VCaP (cell line): ENCODE results near the gene SNX33.

Experiments used
- H3K27ac ChIP-seq: fragments of 450-650 bp; 2 replicates; pipeline ENCODE4 v1.5.1; 2017
- CTCF ChIP-seq: fragments of 450-650 bp; conservative IDR thresholded peaks from 2 replicates; pipeline ENCODE4 v1.5.1; 2017; ENCODE audit warnings: mild to moderate bottlenecking, moderate library complexity

SNX33 gene

GRCh38 chr15:75637245-75638009 is 10.3 kb upstream of the SNX33 start:
- H3K27ac ChIP-seq = peak overlapping the region; percentile 99

GRCh38 chr15:75639191-75639708 is 8.5 kb upstream of the SNX33 start:
- H3K27ac ChIP-seq = peak overlapping the region; percentile 99
- TF ChIP-seq CTCF = no peak

More at GRCh38 chr15:75637245-75638009, 10.3 kb upstream of the SNX33 start:
- TF ChIP-seq CTCF = no peak

- peak within 1 kb of the TSS; percentile 99 for H3K27ac ChIP-seq
- TF ChIP-seq CTCF = no peak
Measured at GRCh38 chr15:75639709-75640482, 7.8 kb upstream of the SNX33 start, which contains the start of gene IMP3. Gene IMP3 (minus strand): TSS chr15:75640224. CDS start chr15:75640168, 56 bp downstream.

- H3K27ac ChIP-seq = peak overlapping the region; percentile 99
- TF ChIP-seq CTCF = peak; percentile 65
Measured at GRCh38 chr15:75640483-75641178, 7.1 kb upstream of the SNX33 start.

- TF ChIP-seq CTCF = 0 out of 2 replicates have a peak, but pooled peaks have one; percentile 3
- H3K27ac ChIP-seq = peak overlapping the region; percentile 99
Measured at GRCh38 chr15:75641179-75641503, 6.6 kb upstream of the SNX33 start.

- no peak for TF ChIP-seq CTCF
- H3K27ac ChIP-seq = peak overlapping the region; percentile 99; the same call in 1 of the 2 replicates
Measured at GRCh38 chr15:75641603-75642002, 6.1 kb upstream of the SNX33 start.

- TF ChIP-seq CTCF = no peak
- H3K27ac ChIP-seq = no peak overlapping the region
Measured at GRCh38 chr15:75644376-75644775, 3.3 kb upstream of the SNX33 start.
